Measurements from ENCODE around the gene PAPOLA. TPM values are rescaled to one million over a fixed set of nuclear protein-coding genes. Genes with fewer than 3 reads are reported as not detected.
A peak's percentile ranks its signal among the peaks of the same experiment; 100 is the strongest.

The PAPOLA gene
- total RNA-seq, 5 donors from 2014 or later (not counting 1 experiment from before 2014, with no cell fraction given), result 168 to 207 (median 183) TPM

- no peak for DNase-seq
- Histone ChIP-seq H3K4me1 (ENCODE audit: control insufficient read depth in 1 of 2, extremely low read depth in 1 of 2, insufficient read depth in 2 of 2, low read length in 2 of 2) (no peaks in the 10 kb centered on the region), H3K27me3 (replicated peaks in 1 of 2; ENCODE audit: control insufficient read depth in 2 of 2, extremely low read depth in 1 of 2, insufficient read depth in 2 of 2, low read length in 1 of 2) (no peaks in the 10 kb centered on the region), H3K36me3 (ENCODE audit: control insufficient read depth in 2 of 2, extremely low read depth in 1 of 2, insufficient read depth in 1 of 2, low read length in 1 of 2) (peaks cover 0 to 30% of the 10 kb centered on the region in 2 donors), H3K4me3 (ENCODE audit: control insufficient read depth in 1 of 2, extremely low read depth in 1 of 2, low read length in 1 of 2) (no peak overlapping the region), H3K9me3 (no peaks in the 10 kb centered on the region), H3K27ac (ENCODE audit: low read length) (no peak overlapping the region)
- peak overlapping the region in 1 of 2 donors; percentile 48 for H3K27ac Mint-ChIP-seq
- peaks cover 28% of the 10 kb centered on the region for H3K36me3 Mint-ChIP-seq
- no peak overlapping the region for H3K4me3 Mint-ChIP-seq
- ATAC-seq (replicated peaks in 1 of 4), result no peak
- WGBS (ENCODE audit: insufficient coverage), result no CpG with 5 or more reads among the region's 1 CpG
- ChIA-PET CTCF (interaction anchor here in 1 of 2 donors (0.9 to 1.0 kb wide), 2 partner anchors 13 to 20 kb away, joined by 3 read pairs; no protein-coding TSS in a partner anchor), POLR2A (interaction anchor here (0.5 to 0.6 kb wide), 3 partner anchors 30 to 251 kb away, joined by 3 to 4 read pairs (median 3); no protein-coding TSS in a partner anchor)
- no peaks in the 10 kb centered on the region for H3K9me3 Mint-ChIP-seq
- peaks cover 0 to 7% (median 0%) of the 10 kb centered on the region in 3 donors for H3K4me1 Mint-ChIP-seq
- H3K27me3 Mint-ChIP-seq, result no peaks in the 10 kb centered on the region
Observed at GRCh38 chr14:96536807-96537206, 34.6 kb downstream of the PAPOLA start.

- no peaks in the 10 kb centered on the region for H3K27me3 ChIP-seq (replicated peaks in 1 of 2; ENCODE audit: control insufficient read depth in 2 of 2, extremely low read depth in 1 of 2, insufficient read depth in 2 of 2, low read length in 1 of 2)
- H3K27ac ChIP-seq (ENCODE audit: low read length), result no peak overlapping the region
- Mint-ChIP-seq H3K36me3 (peaks cover 22% of the 10 kb centered on the region), H3K4me1 (peaks cover 0 to 7% (median 0%) of the 10 kb centered on the region in 3 donors), H3K27me3 (no peaks in the 10 kb centered on the region), H3K27ac (no peak overlapping the region), H3K4me3 (no peak overlapping the region), H3K9me3 (no peaks in the 10 kb centered on the region)
- H3K4me1 ChIP-seq (ENCODE audit: control insufficient read depth in 1 of 2, extremely low read depth in 1 of 2, insufficient read depth in 2 of 2, low read length in 2 of 2), result no peaks in the 10 kb centered on the region
- no peak for DNase-seq
- POLR2A ChIA-PET, result no interaction called here
- no peak for ATAC-seq (replicated peaks in 1 of 4)
- CTCF ChIA-PET, result interaction anchor here in 1 of 2 donors (1.0 kb wide), 1 partner anchor 22 kb away, joined by 3 read pairs; no protein-coding TSS in a partner anchor
- H3K36me3 ChIP-seq (ENCODE audit: control insufficient read depth in 2 of 2, extremely low read depth in 1 of 2, insufficient read depth in 1 of 2, low read length in 1 of 2), result peaks cover 0 to 23% of the 10 kb centered on the region in 2 donors
- no peaks in the 10 kb centered on the region for H3K9me3 ChIP-seq
- no CpG with 5 or more reads among the region's 3 CpGs for WGBS (ENCODE audit: insufficient coverage)
- no peak overlapping the region for H3K4me3 ChIP-seq (ENCODE audit: control insufficient read depth in 1 of 2, extremely low read depth in 1 of 2, low read length in 1 of 2)
Observed at GRCh38 chr14:96538097-96538989, 36.2 kb downstream of the PAPOLA start.

GRCh38 chr14:96538990-96539317, 36.8 kb downstream of the PAPOLA start:
- Mint-ChIP-seq H3K27ac (no peak overlapping the region), H3K9me3 (no peaks in the 10 kb centered on the region), H3K4me3 (no peak overlapping the region), H3K4me1 (peaks cover 0 to 7% (median 2%) of the 10 kb centered on the region in 3 donors), H3K27me3 (no peaks in the 10 kb centered on the region), H3K36me3 (peaks cover 21% of the 10 kb centered on the region)
- Histone ChIP-seq H3K9me3 (no peaks in the 10 kb centered on the region), H3K4me3 (ENCODE audit: control insufficient read depth in 1 of 2, extremely low read depth in 1 of 2, low read length in 1 of 2) (no peak overlapping the region), H3K36me3 (ENCODE audit: control insufficient read depth in 2 of 2, extremely low read depth in 1 of 2, insufficient read depth in 1 of 2, low read length in 1 of 2) (peaks cover 0 to 19% of the 10 kb centered on the region in 2 donors), H3K27me3 (replicated peaks in 1 of 2; ENCODE audit: control insufficient read depth in 2 of 2, extremely low read depth in 1 of 2, insufficient read depth in 2 of 2, low read length in 1 of 2) (no peaks in the 10 kb centered on the region), H3K27ac (ENCODE audit: low read length) (no peak overlapping the region), H3K4me1 (ENCODE audit: control insufficient read depth in 1 of 2, extremely low read depth in 1 of 2, insufficient read depth in 2 of 2, low read length in 2 of 2) (no peaks in the 10 kb centered on the region)
- ATAC-seq (replicated peaks in 1 of 4) (no peak), DNase-seq (no peak)
- ChIA-PET CTCF (no interaction called here), POLR2A (no interaction called here)
- WGBS (ENCODE audit: insufficient coverage), result no CpG with 5 or more reads among the region's 1 CpG

GRCh38 chr14:96554315-96554910, 52.2 kb downstream of the PAPOLA start:
- H3K36me3 Mint-ChIP-seq, result peaks cover 51% of the 10 kb centered on the region
- ATAC-seq (replicated peaks in 1 of 4) (no peak), DNase-seq (no peak)
- no peaks in the 10 kb centered on the region for H3K9me3 ChIP-seq
- H3K4me3 Mint-ChIP-seq, result no peak overlapping the region
- no CpG with 5 or more reads among the region's 3 CpGs for WGBS (ENCODE audit: insufficient coverage)
- peaks cover 5 to 77% of the 10 kb centered on the region in 2 donors for H3K36me3 ChIP-seq (ENCODE audit: control insufficient read depth in 2 of 2, extremely low read depth in 1 of 2, insufficient read depth in 1 of 2, low read length in 1 of 2)
- no peaks in the 10 kb centered on the region for H3K27me3 Mint-ChIP-seq
- no peak overlapping the region for H3K27ac ChIP-seq (ENCODE audit: low read length)
- H3K9me3 Mint-ChIP-seq, result no peaks in the 10 kb centered on the region
- H3K4me3 ChIP-seq (ENCODE audit: control insufficient read depth in 1 of 2, extremely low read depth in 1 of 2, low read length in 1 of 2), result no peak overlapping the region
- ChIA-PET CTCF (no interaction called here), POLR2A (no interaction called here)
- no peak overlapping the region for H3K27ac Mint-ChIP-seq
- no peaks in the 10 kb centered on the region for H3K27me3 ChIP-seq (replicated peaks in 1 of 2; ENCODE audit: control insufficient read depth in 2 of 2, extremely low read depth in 1 of 2, insufficient read depth in 2 of 2, low read length in 1 of 2)
- H3K4me1 ChIP-seq (ENCODE audit: control insufficient read depth in 1 of 2, extremely low read depth in 1 of 2, insufficient read depth in 2 of 2, low read length in 2 of 2), result no peaks in the 10 kb centered on the region
- H3K4me1 Mint-ChIP-seq, result peaks cover 0 to 13% (median 6%) of the 10 kb centered on the region in 3 donors

GRCh38 chr14:96559571-96559970, 57.4 kb downstream of the PAPOLA start:
- no CpG with 5 or more reads among the region's 1 CpG for whole genome bisulfite sequencing (ENCODE audit: insufficient coverage)
- no peak overlapping the region for H3K27ac ChIP-seq (ENCODE audit: low read length)
- H3K4me3 ChIP-seq (ENCODE audit: control insufficient read depth in 1 of 2, extremely low read depth in 1 of 2, low read length in 1 of 2), result no peak overlapping the region
- peaks cover 0 to 13% (median 3%) of the 10 kb centered on the region in 3 donors for H3K4me1 Mint-ChIP-seq
- no peak for DNase-seq
- no peaks in the 10 kb centered on the region for H3K4me1 ChIP-seq (ENCODE audit: control insufficient read depth in 1 of 2, extremely low read depth in 1 of 2, insufficient read depth in 2 of 2, low read length in 2 of 2)
- H3K27me3 ChIP-seq (replicated peaks in 1 of 2; ENCODE audit: control insufficient read depth in 2 of 2, extremely low read depth in 1 of 2, insufficient read depth in 2 of 2, low read length in 1 of 2), result no peaks in the 10 kb centered on the region
- H3K9me3 ChIP-seq, result no peaks in the 10 kb centered on the region
- no peaks in the 10 kb centered on the region for H3K27me3 Mint-ChIP-seq
- no peak overlapping the region for H3K27ac Mint-ChIP-seq
- POLR2A ChIA-PET, result no interaction called here
- no peaks in the 10 kb centered on the region for H3K9me3 Mint-ChIP-seq
- CTCF ChIA-PET, result no interaction called here
- H3K36me3 Mint-ChIP-seq, result peaks cover 45% of the 10 kb centered on the region
- peaks cover 5 to 57% of the 10 kb centered on the region in 2 donors for H3K36me3 ChIP-seq (ENCODE audit: control insufficient read depth in 2 of 2, extremely low read depth in 1 of 2, insufficient read depth in 1 of 2, low read length in 1 of 2)
- ATAC-seq (replicated peaks in 1 of 4), result no peak
- no peak overlapping the region for H3K4me3 Mint-ChIP-seq

GRCh38 chr14:96564389-96564788, 62.2 kb downstream of the PAPOLA start:
- WGBS (ENCODE audit: insufficient coverage), result no CpG with 5 or more reads among the region's 1 CpG
- Mint-ChIP-seq H3K27ac (no peak overlapping the region), H3K4me3 (no peak overlapping the region), H3K27me3 (no peaks in the 10 kb centered on the region), H3K4me1 (peaks cover 0 to 3% (median 0%) of the 10 kb centered on the region in 3 donors), H3K36me3 (peaks cover 33% of the 10 kb centered on the region), H3K9me3 (no peaks in the 10 kb centered on the region)
- ChIA-PET CTCF (no interaction called here), POLR2A (no interaction called here)
- ATAC-seq (replicated peaks in 1 of 4) (no peak), DNase-seq (no peak)
- Histone ChIP-seq H3K27ac (ENCODE audit: low read length) (no peak overlapping the region), H3K4me3 (ENCODE audit: control insufficient read depth in 1 of 2, extremely low read depth in 1 of 2, low read length in 1 of 2) (no peak overlapping the region), H3K27me3 (replicated peaks in 1 of 2; ENCODE audit: control insufficient read depth in 2 of 2, extremely low read depth in 1 of 2, insufficient read depth in 2 of 2, low read length in 1 of 2) (no peaks in the 10 kb centered on the region), H3K36me3 (ENCODE audit: control insufficient read depth in 2 of 2, extremely low read depth in 1 of 2, insufficient read depth in 1 of 2, low read length in 1 of 2) (peaks cover 3 to 36% of the 10 kb centered on the region in 2 donors), H3K9me3 (no peaks in the 10 kb centered on the region), H3K4me1 (ENCODE audit: control insufficient read depth in 1 of 2, extremely low read depth in 1 of 2, insufficient read depth in 2 of 2, low read length in 2 of 2) (no peaks in the 10 kb centered on the region)

All from T-cell (primary cell).